HG03039 (cell line): Measurements from ENCODE around the gene PI4K2B.
"Not testable (repeated sequence)": the region's sequence is repeated elsewhere in the genome, so short reads cannot be mapped to it uniquely, and the experiment has no call there.

Source experiments
- ATAC-seq: cut with Tn5 transposase; IDR thresholded peaks from one replicate; pipeline ENCODE4 v1.9.1; 2021; ENCODE audit warnings: mild to moderate bottlenecking, moderate library complexity; ENCODE audit not compliant: unreplicated experiment

PI4K2B gene

GRCh38 chr4:25233737-25234389 lies at the start of gene PI4K2B:
TSS of gene PI4K2B (plus strand) at chr4:25234033. CDS start at chr4:25234164, 131 bp downstream.
- peak; percentile 74 for ATAC-seq

GRCh38 chr4:25184056-25184455 lies 49.8 kb upstream of the PI4K2B start:
- no peak for ATAC-seq

DNA sequence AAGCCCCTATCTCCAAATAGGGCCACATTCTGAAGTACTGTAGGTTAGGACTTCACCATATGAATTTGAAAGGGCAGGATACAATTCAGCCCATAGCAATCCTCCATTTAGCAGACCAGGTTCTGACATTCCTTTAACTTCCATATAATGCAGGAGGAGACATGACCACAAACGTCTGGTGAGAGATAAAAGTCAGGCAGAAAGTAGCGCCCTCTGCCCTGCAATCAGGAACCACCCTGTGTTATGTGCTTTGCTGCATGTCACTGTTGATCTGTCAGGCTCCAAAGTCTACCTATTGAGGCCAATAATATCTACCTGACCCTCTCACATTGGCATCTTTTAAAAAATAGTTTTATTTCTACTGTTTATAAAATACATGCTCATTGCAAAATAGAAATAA lies 43.4 kb upstream of the PI4K2B start:
- ATAC-seq, result no peak

- ATAC-seq, result no peak
Measured at GRCh38 chr4:25198713-25199112, 35.1 kb upstream of the PI4K2B start.

- ATAC-seq, result no peak
Measured at GRCh38 chr4:25207997-25208396, 25.8 kb upstream of the PI4K2B start.

DNA sequence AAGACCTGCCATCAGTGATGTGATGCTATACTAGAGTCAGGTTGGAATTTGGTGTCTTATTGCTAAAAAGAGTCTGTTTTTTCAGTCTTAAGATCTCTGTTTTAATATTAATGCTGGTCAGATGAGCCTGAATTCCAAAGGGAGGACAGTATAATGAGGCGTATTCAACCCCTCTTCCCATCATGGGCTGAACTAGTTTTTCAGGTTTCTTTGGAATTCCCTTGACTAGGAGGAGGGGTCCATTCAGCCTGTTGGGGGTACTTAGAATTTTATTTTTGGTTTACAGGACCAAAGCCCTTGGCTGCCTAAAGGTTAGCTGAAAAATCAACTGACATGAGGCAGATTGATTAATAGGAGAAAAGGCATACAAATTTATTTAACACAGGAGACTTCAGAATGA lies 24.1 kb upstream of the PI4K2B start:
- no peak for ATAC-seq

- no peak for ATAC-seq
Measured at GRCh38 chr4:25211721-25212120, 22.1 kb upstream of the PI4K2B start.

- no peak for ATAC-seq
Measured at GRCh38 chr4:25212822-25213221, 21.0 kb upstream of the PI4K2B start.

DNA sequence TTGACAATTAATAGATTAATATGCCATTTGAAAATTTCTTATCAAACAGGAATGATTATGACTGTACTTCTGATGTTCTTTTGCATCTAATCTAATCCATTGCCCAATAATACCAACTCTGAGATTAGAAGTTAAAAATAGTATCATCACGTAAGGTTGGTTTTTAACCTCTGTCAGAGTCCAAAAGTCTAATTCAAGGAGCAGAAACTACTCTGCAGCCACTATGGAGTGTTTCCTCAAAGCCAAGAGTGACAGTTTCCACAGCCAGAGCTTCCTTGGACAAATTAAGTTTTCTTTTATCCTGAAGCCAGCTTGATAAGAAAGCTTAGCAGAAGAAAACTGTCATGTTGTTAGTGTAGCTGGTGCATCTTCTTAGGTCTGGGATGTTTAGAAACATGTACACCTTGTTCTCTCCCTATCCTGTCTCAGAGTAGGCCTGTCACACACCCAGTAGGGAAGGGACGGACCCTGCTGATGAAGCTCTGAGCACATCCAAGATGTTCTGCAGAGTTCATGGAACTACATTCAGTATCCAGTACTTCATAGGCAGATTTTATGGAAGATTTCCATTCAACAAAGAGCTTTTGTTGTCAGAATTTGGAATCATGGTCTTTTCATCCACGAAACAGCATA lies 20.4 kb upstream of the PI4K2B start:
- no peak for ATAC-seq

DNA sequence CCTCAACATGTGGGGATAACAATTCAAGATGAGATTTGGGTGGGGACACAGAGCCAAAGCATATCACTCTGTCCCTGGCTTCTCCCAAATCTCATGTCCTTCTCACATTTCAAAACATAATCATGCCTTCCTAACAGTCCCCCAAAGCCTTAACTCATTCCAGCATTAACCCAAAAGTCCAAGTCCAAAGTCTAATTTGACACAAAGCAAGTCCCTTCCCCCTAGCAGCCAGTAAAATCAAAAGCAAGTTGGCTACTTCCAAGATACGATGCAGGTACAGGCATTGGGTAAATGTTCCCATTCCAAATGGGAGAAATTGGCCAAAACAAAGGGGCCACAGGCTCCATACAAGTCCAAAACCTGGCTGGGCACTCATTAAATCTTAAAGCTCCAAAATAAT lies 19.1 kb upstream of the PI4K2B start:
- not testable (repeated sequence) for ATAC-seq

- ATAC-seq, result no peak
Measured at GRCh38 chr4:25215511-25215910, 18.3 kb upstream of the PI4K2B start.

- ATAC-seq, result no peak
Measured at GRCh38 chr4:25221377-25221776, 12.5 kb upstream of the PI4K2B start.

DNA sequence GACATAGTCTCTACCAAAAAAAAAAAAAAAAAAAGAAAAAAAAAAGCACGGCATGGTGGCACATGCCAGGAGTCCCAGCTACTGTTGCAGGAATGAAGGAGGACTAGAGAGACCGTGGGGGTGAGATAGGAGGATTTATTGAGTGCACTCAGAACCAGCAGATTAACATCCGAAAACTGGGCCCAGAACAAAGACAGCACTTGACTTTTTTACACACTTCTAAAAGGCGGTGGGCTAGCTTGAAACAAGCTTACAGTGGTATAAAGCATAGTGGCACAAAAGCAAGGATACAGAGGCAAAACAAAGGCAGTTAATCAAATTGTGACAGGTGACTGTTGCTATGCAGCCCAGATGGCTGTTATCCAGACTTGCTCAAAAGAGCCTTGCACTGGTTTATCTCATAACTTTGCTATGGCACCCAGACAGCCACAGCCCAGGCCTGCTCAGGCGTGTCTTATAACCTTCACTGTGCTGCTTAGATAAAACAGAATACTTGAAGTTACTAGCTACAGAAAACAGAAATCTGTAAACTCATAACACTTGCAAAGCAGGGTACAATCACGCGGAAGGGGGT lies 9.9 kb upstream of the PI4K2B start:
- no peak for ATAC-seq

- no peak for ATAC-seq
Measured at GRCh38 chr4:25229804-25230203, 4.0 kb upstream of the PI4K2B start.

DNA sequence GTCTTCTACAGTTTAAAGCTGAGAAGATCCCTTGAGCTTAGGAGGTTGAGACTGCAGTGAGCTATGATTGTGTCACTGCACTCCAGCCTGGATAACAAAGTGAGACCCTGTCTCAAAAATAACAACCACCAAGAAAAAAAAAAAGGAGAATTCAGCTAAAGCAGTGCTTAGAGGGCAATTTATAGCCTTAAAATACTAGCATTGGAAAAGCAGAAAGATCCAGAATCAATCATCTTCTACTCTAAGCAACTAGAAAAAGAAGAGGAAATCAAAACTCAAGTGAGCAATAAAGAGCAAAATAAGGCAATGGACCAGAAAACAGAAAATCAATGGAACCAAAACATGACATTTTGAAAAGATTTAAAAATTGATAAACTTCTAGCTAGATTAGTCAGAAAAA lies 639 bp upstream of the PI4K2B start:
- ATAC-seq, result no peak

DNA sequence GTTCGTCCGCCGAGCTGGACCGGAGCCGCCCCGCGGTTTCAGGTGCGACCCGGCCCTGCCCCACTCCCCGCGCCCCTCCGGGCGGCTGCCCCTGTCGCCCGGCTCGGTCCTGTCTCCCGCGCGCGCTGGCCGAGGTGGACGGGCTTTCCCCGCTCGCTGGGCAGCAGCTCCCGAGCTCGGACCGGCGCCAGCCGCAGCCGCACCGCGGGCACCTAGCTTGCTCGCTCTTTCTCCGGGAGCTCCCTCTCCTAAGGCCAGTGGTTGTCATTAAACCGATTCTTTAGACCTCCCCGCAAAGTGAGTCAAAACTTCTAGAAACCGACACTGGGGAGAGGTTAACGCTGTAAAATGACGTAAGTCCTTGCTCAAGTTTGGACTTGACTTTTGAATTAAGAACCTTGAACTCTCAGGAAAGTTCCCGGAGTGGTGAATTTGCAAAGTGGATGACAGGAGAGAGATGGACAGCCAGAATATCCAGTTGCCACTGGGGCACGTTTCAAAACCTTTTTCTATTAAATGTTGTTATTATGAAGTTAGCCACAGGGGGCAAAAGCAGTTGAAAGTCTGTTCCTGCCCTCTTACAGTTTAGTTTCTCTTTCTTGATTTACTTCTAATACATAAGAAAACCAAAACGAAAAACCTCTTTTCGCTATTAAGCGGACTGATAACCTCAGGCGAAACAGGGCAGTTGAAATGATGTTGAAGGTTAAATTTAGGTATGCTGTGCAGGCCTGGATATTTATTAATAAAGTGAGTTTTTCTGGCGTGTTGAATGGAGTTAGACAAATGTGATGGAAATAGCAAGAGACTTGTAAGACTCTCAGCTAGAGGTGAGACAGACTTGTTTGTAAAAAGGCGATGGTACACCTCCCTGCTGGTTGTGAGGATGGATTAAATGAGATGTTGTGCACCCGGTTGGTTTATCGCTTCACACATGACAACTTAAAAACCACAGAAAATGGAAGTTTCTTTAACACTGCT lies 847 bp downstream of the PI4K2B start:
- ATAC-seq, result peak; percentile 49

GRCh38 chr4:25235401-25235800 lies 1.6 kb downstream of the PI4K2B start:
- no peak for ATAC-seq

DNA sequence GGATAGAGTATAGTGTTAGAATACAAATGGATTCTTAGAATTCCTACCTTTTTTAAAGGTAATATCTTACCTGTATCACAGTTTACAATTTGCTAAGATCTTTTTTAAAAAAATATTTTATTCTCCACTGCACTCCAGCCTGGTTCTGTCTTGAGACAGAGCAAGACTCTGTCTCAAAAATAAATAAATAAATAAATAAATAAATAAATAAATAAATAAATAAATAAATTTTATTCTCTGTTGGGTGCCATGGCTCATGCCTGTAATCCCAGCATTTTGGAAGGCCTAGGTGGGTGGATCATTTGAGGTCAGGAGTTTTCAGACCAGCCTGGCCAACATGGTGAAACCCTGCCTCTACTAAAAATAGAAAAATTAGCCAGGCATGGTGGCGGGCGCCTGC lies 2.2 kb downstream of the PI4K2B start:
- not testable (repeated sequence) for ATAC-seq

- no peak for ATAC-seq
Measured at GRCh38 chr4:25236971-25237370, 3.1 kb downstream of the PI4K2B start.

DNA sequence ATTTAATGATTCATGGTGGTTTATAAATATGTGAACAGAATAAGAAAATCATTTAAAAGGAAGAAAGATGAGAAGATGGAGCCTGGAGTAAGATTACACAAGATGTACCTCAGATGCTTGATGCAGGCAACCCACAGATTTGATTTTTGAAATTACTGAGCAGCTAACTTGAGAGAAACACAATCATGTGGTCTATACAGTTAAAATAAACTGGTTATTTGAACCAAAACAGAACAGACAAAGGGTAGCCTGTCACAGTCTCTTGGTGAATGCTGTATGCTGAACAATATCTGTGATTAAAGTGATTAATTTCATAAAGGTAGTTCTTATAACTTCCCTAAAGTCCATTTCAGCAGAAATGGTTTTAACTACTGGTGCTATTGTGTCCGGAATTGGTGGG lies 4.2 kb downstream of the PI4K2B start:
- ATAC-seq, result no peak

DNA sequence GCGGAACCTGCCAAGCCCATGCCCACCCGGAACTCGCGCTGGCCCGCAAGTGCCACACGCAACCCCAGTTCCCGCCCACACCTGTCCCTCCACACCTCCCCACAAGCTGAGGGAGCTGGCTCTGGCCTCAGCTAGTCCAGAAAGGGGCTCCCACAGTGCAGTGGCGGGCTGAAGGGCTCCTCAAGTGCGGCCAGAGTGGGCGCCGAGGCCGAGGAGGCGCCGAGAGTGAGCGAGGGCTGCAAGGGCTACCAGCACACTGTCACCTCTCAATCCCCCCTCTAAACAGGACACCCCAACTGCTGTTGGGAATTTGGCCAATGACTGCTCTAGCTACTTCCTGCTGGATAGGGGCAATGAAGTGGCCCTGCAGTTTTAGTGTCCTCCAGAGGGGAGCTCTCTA lies 5.7 kb downstream of the PI4K2B start:
- not testable (repeated sequence) for ATAC-seq
